CD4-positive, alpha-beta T cell treated with Interleukin-4 for 1 hour (primary cell): ENCODE data around the gene SUSD2.
"Not testable (repeated sequence)": the region's sequence is repeated elsewhere in the genome, so short reads cannot be mapped to it uniquely, and the experiment has no call there.

Experiments used
- DNase-seq, 2 donors: peaks; one replicate each; pipeline ENCODE4 v3.0.0-alpha.2; 2020 to 2022

Gene SUSD2

GRCh38 chr22:24216541-24217209, 35.4 kb downstream of the SUSD2 start:
- DNase-seq: no peak

GRCh38 chr22:24217384-24217783, 36.1 kb downstream of the SUSD2 start:
- no peak for DNase-seq

- no peak for DNase-seq
Observed at GRCh38 chr22:24219750-24220149, 38.5 kb downstream of the SUSD2 start.

- no peak for DNase-seq
Observed at GRCh38 chr22:24224468-24224867, 43.2 kb downstream of the SUSD2 start.

- DNase-seq: no peak
Observed at GRCh38 chr22:24225044-24225601, 43.8 kb downstream of the SUSD2 start.

- DNase-seq: no peak
Observed at GRCh38 chr22:24225951-24226350, 44.7 kb downstream of the SUSD2 start.

GRCh38 chr22:24230911-24231656, 49.8 kb downstream of the SUSD2 start:
- DNase-seq: peak; percentile 58 to 61

GRCh38 chr22:24231706-24232105, 50.4 kb downstream of the SUSD2 start:
- no peak for DNase-seq

- no peak for DNase-seq
Observed at GRCh38 chr22:24232124-24232523, 50.8 kb downstream of the SUSD2 start.

GRCh38 chr22:24232725-24233124, 51.4 kb downstream of the SUSD2 start:
- no peak for DNase-seq

- no peak for DNase-seq
Observed at GRCh38 chr22:24233235-24233634, 51.9 kb downstream of the SUSD2 start.

- no peak for DNase-seq
Observed at GRCh38 chr22:24233816-24234215, 52.5 kb downstream of the SUSD2 start.

GRCh38 chr22:24235315-24235714, 54.0 kb downstream of the SUSD2 start:
- no peak for DNase-seq

- no peak for DNase-seq
Observed at GRCh38 chr22:24236656-24237055, 55.4 kb downstream of the SUSD2 start.

GRCh38 chr22:24238101-24238694, 56.9 kb downstream of the SUSD2 start:
- not testable (repeated sequence) for DNase-seq
